ENCODE data around the gene STAT5A. TPM values are rescaled to one million over a fixed set of nuclear protein-coding genes. Genes with fewer than 3 reads are reported as not detected.

STAT5A gene
- total RNA-seq, 1 donor, result 35.5 TPM

DNA sequence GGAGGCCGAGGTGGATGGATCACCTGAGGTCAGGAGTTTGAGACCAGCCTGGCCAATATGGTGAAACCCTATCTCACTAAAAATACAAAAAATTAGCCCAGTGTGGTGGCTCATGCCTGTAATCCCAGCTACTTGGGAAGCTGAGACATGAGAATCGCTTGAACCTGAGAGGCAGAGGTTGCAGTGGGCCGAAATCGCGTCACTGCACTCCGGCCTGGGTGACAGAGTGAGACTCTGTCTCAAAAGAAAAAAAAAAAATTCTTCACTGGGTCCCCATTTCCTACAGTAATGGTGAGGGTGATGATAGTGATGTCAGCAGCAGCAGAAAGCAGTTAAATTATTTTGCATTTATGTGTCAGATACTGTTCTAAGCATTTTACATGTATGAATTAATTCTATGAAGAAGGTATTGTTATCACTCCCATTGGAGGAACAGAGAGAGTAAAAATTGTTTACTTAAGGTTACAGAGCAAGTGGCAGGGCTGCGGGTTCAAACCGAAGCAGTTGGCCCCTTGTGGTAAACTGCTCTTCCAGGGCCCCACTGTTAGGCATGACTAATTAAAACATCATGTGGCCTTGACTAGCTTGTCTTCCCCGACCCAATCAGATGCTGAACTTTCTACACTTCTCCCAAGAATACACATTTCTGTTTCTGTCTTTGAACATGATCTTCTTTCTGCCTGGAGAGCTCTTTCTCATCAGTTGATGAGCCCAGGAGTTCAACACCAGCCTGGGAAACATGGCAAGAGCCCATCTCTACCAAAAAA lies 54.1 kb downstream of the STAT5A start:
- H3K4me3 ChIP-seq (ENCODE audit: insufficient read depth, low read length), result no peak overlapping the region
- no peak overlapping the region for H3K4me2 ChIP-seq (ENCODE audit: insufficient read depth, low read length)
- peaks cover 29% of the 10 kb centered on the region for H3K79me2 ChIP-seq (ENCODE audit: insufficient read depth, low read length)
- no peak for TF ChIP-seq CTCF (IDR thresholded peaks at IDR 0.05; ENCODE audit: extremely low read depth, low read depth, low read length)
- peaks cover 26% of the 10 kb centered on the region for H3K4me1 ChIP-seq (ENCODE audit: insufficient read depth, low read length)
- peaks cover 71% of the 10 kb centered on the region for H3K36me3 ChIP-seq (ENCODE audit: insufficient read depth, low read length)
- no peak overlapping the region for H2AFZ ChIP-seq (ENCODE audit: low read length)
- H4K20me1 ChIP-seq (ENCODE audit: insufficient read depth, low read length), result peaks cover 36% of the 10 kb centered on the region
- DNase-seq (ENCODE audit: insufficient read length, low spot score, missing footprints), result peak; percentile 31
- peak overlapping the region; percentile 56 for H3K27ac ChIP-seq (ENCODE audit: low read depth, low read length)
- no peaks in the 10 kb centered on the region for H3K9me3 ChIP-seq (ENCODE audit: low read depth, low read length)
- no peaks in the 10 kb centered on the region for H3K27me3 ChIP-seq (ENCODE audit: insufficient read depth, low read length)

GRCh38 chr17:42345396-42346073 lies 57.2 kb downstream of the STAT5A start:
- Histone ChIP-seq H3K36me3 (ENCODE audit: insufficient read depth, low read length) (peaks cover 61% of the 10 kb centered on the region), H3K79me2 (ENCODE audit: insufficient read depth, low read length) (peaks cover 55% of the 10 kb centered on the region), H3K27ac (ENCODE audit: low read depth, low read length) (peak overlapping the region; percentile 9), H3K4me2 (ENCODE audit: insufficient read depth, low read length) (no peak overlapping the region), H3K4me3 (ENCODE audit: insufficient read depth, low read length) (no peak overlapping the region), H3K27me3 (ENCODE audit: insufficient read depth, low read length) (no peaks in the 10 kb centered on the region), H3K4me1 (ENCODE audit: insufficient read depth, low read length) (peaks cover 28% of the 10 kb centered on the region), H3K9me3 (ENCODE audit: low read depth, low read length) (no peaks in the 10 kb centered on the region), H4K20me1 (ENCODE audit: insufficient read depth, low read length) (peaks cover 49% of the 10 kb centered on the region), H2AFZ (ENCODE audit: low read length) (no peak overlapping the region)
- no peak for TF ChIP-seq CTCF (IDR thresholded peaks at IDR 0.05; ENCODE audit: extremely low read depth, low read depth, low read length)
- no peak for DNase-seq (ENCODE audit: insufficient read length, low spot score, missing footprints)

GRCh38 chr17:42346481-42346880 lies 58.2 kb downstream of the STAT5A start:
- Histone ChIP-seq H3K4me3 (ENCODE audit: insufficient read depth, low read length) (no peak overlapping the region), H3K27me3 (ENCODE audit: insufficient read depth, low read length) (no peaks in the 10 kb centered on the region), H3K9me3 (ENCODE audit: low read depth, low read length) (no peaks in the 10 kb centered on the region), H3K4me1 (ENCODE audit: insufficient read depth, low read length) (peaks cover 26% of the 10 kb centered on the region), H3K27ac (ENCODE audit: low read depth, low read length) (peak overlapping the region; percentile 20), H3K4me2 (ENCODE audit: insufficient read depth, low read length) (no peak overlapping the region), H2AFZ (ENCODE audit: low read length) (no peak overlapping the region), H3K36me3 (ENCODE audit: insufficient read depth, low read length) (peaks cover 56% of the 10 kb centered on the region), H4K20me1 (ENCODE audit: insufficient read depth, low read length) (peaks cover 47% of the 10 kb centered on the region), H3K79me2 (ENCODE audit: insufficient read depth, low read length) (peaks cover 58% of the 10 kb centered on the region)
- DNase-seq (ENCODE audit: insufficient read length, low spot score, missing footprints), result no peak
- TF ChIP-seq CTCF (IDR thresholded peaks at IDR 0.05; ENCODE audit: extremely low read depth, low read depth, low read length), result no peak

DNA sequence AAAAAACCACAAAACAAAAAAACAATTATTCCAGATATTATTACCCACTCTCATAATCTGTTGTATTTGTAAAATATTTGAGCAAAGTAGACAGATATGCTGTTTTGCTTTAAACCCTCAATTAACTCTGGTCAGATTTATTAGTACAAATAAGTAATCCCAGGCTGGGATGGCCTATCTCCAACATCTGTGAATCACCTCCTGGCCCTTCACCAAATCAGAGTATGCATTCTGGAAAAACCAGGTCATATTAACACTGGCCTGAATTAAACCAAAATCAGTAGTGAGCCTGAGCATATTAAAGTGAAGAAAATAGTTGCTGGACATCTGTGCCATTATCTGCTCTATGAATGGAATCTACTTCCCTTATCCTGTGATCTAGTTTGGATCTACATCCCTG lies 58.9 kb downstream of the STAT5A start:
- peak; percentile 72 for DNase-seq (ENCODE audit: insufficient read length, low spot score, missing footprints)
- peaks cover 59% of the 10 kb centered on the region for H3K79me2 ChIP-seq (ENCODE audit: insufficient read depth, low read length)

More for the DNA sequence above, 58.9 kb downstream of the STAT5A start:
- Histone ChIP-seq H3K27me3 (ENCODE audit: insufficient read depth, low read length) (no peaks in the 10 kb centered on the region), H3K27ac (ENCODE audit: low read depth, low read length) (peak overlapping the region; percentile 73), H3K36me3 (ENCODE audit: insufficient read depth, low read length) (peaks cover 49% of the 10 kb centered on the region), H2AFZ (ENCODE audit: low read length) (no peak overlapping the region), H3K4me2 (ENCODE audit: insufficient read depth, low read length) (peak overlapping the region; percentile 51), H3K4me1 (ENCODE audit: insufficient read depth, low read length) (peaks cover 26% of the 10 kb centered on the region), H3K4me3 (ENCODE audit: insufficient read depth, low read length) (no peak overlapping the region), H3K9me3 (ENCODE audit: low read depth, low read length) (no peaks in the 10 kb centered on the region), H4K20me1 (ENCODE audit: insufficient read depth, low read length) (peaks cover 46% of the 10 kb centered on the region)
- no peak for TF ChIP-seq CTCF (IDR thresholded peaks at IDR 0.05; ENCODE audit: extremely low read depth, low read depth, low read length)
